K562 (cell line): ENCODE results near the gene NODAL. TPM values are rescaled to one million over a fixed set of nuclear protein-coding genes. Genes with fewer than 3 reads are reported as not detected.
A peak's percentile ranks its signal among the peaks of the same experiment; 100 is the strongest.

Experiments
- AFF1 ChIP-seq, 2 experiments: fragments of 450-650 bp; IDR thresholded peaks; 2 replicates each; pipeline ENCODE4 v1.6.1; 2018; ENCODE audit warnings: mild to moderate bottlenecking in 2 of 2, low read depth in 1 of 2; ENCODE audit not compliant: partially characterized antibody in 2 of 2
- ATF2 ChIP-seq: sonication (generic); formaldehyde crosslinking; IDR thresholded peaks from 2 replicates; pipeline ENCODE4 v1.8.1; 2022; ENCODE audit warnings: missing genetic modification reagents
- CEBPG ChIP-seq, 3 experiments: fragments of 200-800 bp in 1 of 3; sonication (Bioruptor generic) in 1 of 3; sonication (generic) in 1 of 3; formaldehyde crosslinking in 1 of 3; IDR thresholded peaks in 2 of 3; conservative IDR thresholded peaks in 1 of 3; 2 replicates each; pipeline versions ENCODE4 v1.6.1 to v1.8.0; 2016 to 2022; ENCODE audit warnings: missing compliant biosample characterization in 2 of 3, missing genetic modification characterization in 2 of 3, mild to moderate bottlenecking in 1 of 3, missing genetic modification reagents in 1 of 3
- E2F6 ChIP-seq, 2 experiments: IDR thresholded peaks; 2 replicates each; pipeline ENCODE4 v1.6.1; 2011; ENCODE audit warnings: borderline replicate concordance in 1 of 2, control low read depth in 1 of 2, low read depth in 1 of 2, low read length in 1 of 2, mild to moderate bottlenecking in 1 of 2, mixed read lengths in 1 of 2, moderate library complexity in 1 of 2; ENCODE audit not compliant: insufficient read depth in 1 of 2, insufficient read length in 1 of 2, poor library complexity in 1 of 2, severe bottlenecking in 1 of 2; ENCODE audit errors: extremely low read depth in 1 of 2
- ESRRB ChIP-seq: fragments of 250-450 bp; sonication (Bioruptor Pico); IDR thresholded peaks from 2 replicates; pipeline ENCODE4 v1.5.0; 2020; ENCODE audit warnings: mild to moderate bottlenecking, moderate library complexity, borderline replicate concordance
- FOXK2 ChIP-seq, 2 experiments: fragments of 450-650 bp; IDR thresholded peaks in 1 of 2; conservative IDR thresholded peaks in 1 of 2; 2 replicates each; pipeline ENCODE4 v1.6.1; 2016; ENCODE audit warnings: low read depth in 2 of 2, mild to moderate bottlenecking in 1 of 2
- GTF2E2 ChIP-seq: fragments of 200-800 bp; sonication (Bioruptor generic); IDR thresholded peaks from 2 replicates; pipeline ENCODE4 v1.6.1; 2016; ENCODE audit warnings: missing genetic modification characterization, missing compliant biosample characterization
- KDM4B ChIP-seq, 2 experiments: fragments of 450-650 bp in 1 of 2; sonication (generic) in 1 of 2; IDR thresholded peaks; 2 replicates each; pipeline ENCODE4 v1.6.1; 2016 to 2017; ENCODE audit warnings: borderline replicate concordance in 2 of 2, antibody characterized with exemption in 1 of 2, low read depth in 1 of 2, mild to moderate bottlenecking in 1 of 2
- MYC ChIP-seq, 2 experiments: fragments of 250-450 bp in 1 of 2; sonication (Bioruptor Pico) in 1 of 2; IDR thresholded peaks; 2 replicates each; pipeline versions ENCODE4 v1.5.1 to v1.6.1; 2012 to 2021; ENCODE audit warnings: low read depth in 2 of 2, borderline replicate concordance in 1 of 2, improper control_type of control experiment in 1 of 2, low read length in 1 of 2, mild to moderate bottlenecking in 1 of 2, moderate library complexity in 1 of 2
- NR2C1 ChIP-seq, 2 experiments: fragments of 450-650 bp; IDR thresholded peaks; 2 replicates each; pipeline ENCODE4 v1.6.1; 2017; ENCODE audit warnings: mild to moderate bottlenecking in 2 of 2, antibody characterized with exemption in 1 of 2, inconsistent platforms in 1 of 2, missing compliant biosample characterization in 1 of 2, missing genetic modification characterization in 1 of 2
- NR2C2 ChIP-seq, 2 experiments: fragments of 200-800 bp in 1 of 2; sonication (Bioruptor generic) in 1 of 2; sonication (generic) in 1 of 2; formaldehyde crosslinking in 1 of 2; IDR thresholded peaks; 2 replicates each; pipeline versions ENCODE4 v1.6.1 to v1.8.0; 2016 to 2022; ENCODE audit warnings: mild to moderate bottlenecking in 1 of 2, missing compliant biosample characterization in 1 of 2, missing genetic modification characterization in 1 of 2, missing genetic modification reagents in 1 of 2
- SRSF3 ChIP-seq: fragments of 200-400 bp; formaldehyde crosslinking; IDR thresholded peaks from 2 replicates; pipeline ENCODE4 v1.6.1; 2016; ENCODE audit warnings: mild to moderate bottlenecking, low read length, moderate library complexity; ENCODE audit not compliant: insufficient read depth
- TAL1 ChIP-seq: fragments of 450-650 bp; IDR thresholded peaks from 2 replicates; pipeline ENCODE4 v1.6.1; 2016; ENCODE audit warnings: mild to moderate bottlenecking
- TBP ChIP-seq: optimal IDR thresholded peaks from 2 replicates; pipeline ENCODE3; 2011; ENCODE audit warnings: low read depth, low read length, improper control_type of control experiment
- TCF3 ChIP-seq: sonication (generic); formaldehyde crosslinking; IDR thresholded peaks from 2 replicates; pipeline ENCODE4 v1.4.0; 2020; ENCODE audit warnings: mild to moderate bottlenecking, missing genetic modification reagents
- TRIM28 ChIP-seq: fragments of 450-650 bp; IDR thresholded peaks from 2 replicates; pipeline ENCODE4 v1.6.1; 2017
- ZNF76 ChIP-seq: fragments of 250-450 bp; sonication (Bioruptor Pico); IDR thresholded peaks from 2 replicates; pipeline ENCODE4 v1.4.0; 2020; ENCODE audit warnings: mild to moderate bottlenecking, moderate library complexity, borderline replicate concordance
- polyA plus RNA-seq, 8 experiments: library from polyadenylated mRNA; depleted of rRNA in 4 of 8; stranded (reverse) in 5 of 8; unstranded in 3 of 8; fragments of >200 nt; fragmentation: Nextera tagmentation in 2 of 8; fragmentation: Illumina TruSeq in 1 of 8; extraction: Ambion mirVana in 2 of 8; extraction: Trizol in 1 of 8; gene quantifications; 2 replicates each; pipeline versions ENCODE4 v1.2.1 to v1.2.3, GENCODE V29; 2011 to 2014; ENCODE audit warnings: inconsistent platforms in 1 of 8, missing spikeins in 1 of 8
- total RNA-seq, 7 experiments: library from RNA; depleted of rRNA in 6 of 7; stranded (reverse); fragments of >200 nt in 6 of 7; fragmentation: Illumina TruSeq in 2 of 7; extraction: Trizol in 2 of 7; gene quantifications; 2 replicates each; pipeline versions ENCODE4 v1.2.1 to v1.2.3, GENCODE V29; 2011 to 2021; ENCODE audit warnings: low replicate concordance in 1 of 7

Gene NODAL
- total and polyA plus RNA-seq, 9 of the 15 experiments (the other 6 are each of a cell fraction or from before 2014, with no cell fraction given): not detected

- peak in 1 of 2 experiments; percentile 11 for TF ChIP-seq AFF1 (IDR thresholded peaks at IDR 0.05; ENCODE audit: low read depth in 1 of 2, partially characterized antibody in 2 of 2)
- TF ChIP-seq NR2C2 (CRISPR knock-in tag; IDR thresholded peaks at IDR 0.05): no peak
- TF ChIP-seq NR2C2 (tag; IDR thresholded peaks at IDR 0.05): peak; percentile 58; the same call in 1 of the 2 replicates
- no peak; the same call in 1 of the 2 replicates for TF ChIP-seq TAL1
- TF ChIP-seq SRSF3: no peak
- TF ChIP-seq ATF2: no peak
- TF ChIP-seq GTF2E2 (tag): no peak
- no peak for TF ChIP-seq ESRRB
- TF ChIP-seq NR2C1 (IDR thresholded peaks at IDR 0.05): no peak
- TF ChIP-seq NR2C1 (tag; IDR thresholded peaks at IDR 0.05): no peak
- 0 out of 2 replicates have a peak, but pooled peaks have one; percentile 24 for TF ChIP-seq TCF3
- peak in 1 of 2 experiments; percentile 23 for TF ChIP-seq E2F6 (IDR thresholded peaks at IDR 0.05; ENCODE audit: borderline replicate concordance in 1 of 2, extremely low read depth in 1 of 2, insufficient read depth in 1 of 2, insufficient read length in 1 of 2, low read depth in 1 of 2, low read length in 1 of 2, poor library complexity in 1 of 2, severe bottlenecking in 1 of 2)
- TF ChIP-seq TRIM28: 0 out of 2 replicates have a peak, but pooled peaks have one; percentile 23
- TF ChIP-seq MYC (IDR thresholded peaks at IDR 0.05; ENCODE audit: low read depth, low read length): no peak; the same call in 1 of the 2 replicates
- 0 out of 2 replicates have a peak, but pooled peaks have one; percentile 13 for TF ChIP-seq MYC (CRISPR knock-in tag; IDR thresholded peaks at IDR 0.05; ENCODE audit: borderline replicate concordance, low read depth)
- TF ChIP-seq CEBPG (CRISPR knock-in tag; IDR thresholded peaks at IDR 0.05): peak; percentile 96
- peak; percentile 97 to 99 for TF ChIP-seq CEBPG (tag; conservative IDR thresholded peaks at IDR 0.05 in 1 of 2, IDR thresholded peaks at IDR 0.05 in 1 of 2)
- no peak for TF ChIP-seq KDM4B (IDR thresholded peaks at IDR 0.05; ENCODE audit: borderline replicate concordance in 2 of 2, low read depth in 1 of 2)
- TF ChIP-seq TBP: peak; percentile 22
- no peak for TF ChIP-seq ZNF76
- TF ChIP-seq FOXK2 (conservative IDR thresholded peaks at IDR 0.05 in 1 of 2, IDR thresholded peaks at IDR 0.05 in 1 of 2; ENCODE audit: low read depth in 2 of 2): peak; percentile 46 to 47; a peak in 1 of 4 replicates
These were observed 36.2 kb downstream of the NODAL start (continued) for GRCh38 chr10:70405037-70405824.
